Smooth muscle cell (in vitro differentiated cells): ENCODE measurements around the gene PXMP4. TPM values are rescaled to one million over a fixed set of nuclear protein-coding genes. Genes with fewer than 3 reads are reported as not detected.
A peak's percentile ranks its signal among the peaks of the same experiment; 100 is the strongest.
"Not testable (repeated sequence)": the region's sequence is repeated elsewhere in the genome, so short reads cannot be mapped to it uniquely, and the experiment has no call there.

Experiments used
- DNase-seq: peaks from one replicate; lab custom pipeline; 2025; ENCODE audit not compliant: unreplicated experiment; lab: John Stamatoyannopoulos, UW
- H2AFZ ChIP-seq: fragments of 200-600 bp; sonication (generic); 2 replicates; pipeline ENCODE4 v1.6.0; 2016; ENCODE audit warnings: antibody characterized with exemption, low read depth, mild to moderate bottlenecking
- H3F3A ChIP-seq: fragments of 200-600 bp; sonication (generic); 2 replicates; pipeline ENCODE4 v1.6.0; 2017; ENCODE audit warnings: antibody characterized with exemption, low read depth
- H3K27ac ChIP-seq: fragments of 200-600 bp; sonication (generic); 2 replicates; pipeline ENCODE4 v1.5.1; 2016; ENCODE audit warnings: low read depth, mild to moderate bottlenecking
- H3K27me3 ChIP-seq: fragments of 200-600 bp; sonication (generic); 2 replicates; pipeline ENCODE4 v1.6.1; 2016; ENCODE audit warnings: low read depth, mild to moderate bottlenecking
- H3K36me3 ChIP-seq: fragments of 200-600 bp; sonication (generic); 2 replicates; pipeline ENCODE4 v1.5.1; 2016; ENCODE audit warnings: low read depth
- H3K4me1 ChIP-seq: fragments of 200-600 bp; sonication (generic); 2 replicates; pipeline ENCODE4 v1.5.1; 2016; ENCODE audit warnings: low read depth
- H3K4me2 ChIP-seq: fragments of 200-600 bp; sonication (generic); 2 replicates; pipeline ENCODE4 v1.6.0; 2016; ENCODE audit warnings: mild to moderate bottlenecking
- H3K4me3 ChIP-seq: fragments of 200-600 bp; sonication (generic); 2 replicates; pipeline ENCODE4 v1.5.1; 2016; ENCODE audit warnings: mild to moderate bottlenecking
- H3K79me2 ChIP-seq: fragments of 200-600 bp; sonication (generic); 2 replicates; pipeline ENCODE4 v1.6.0; 2016; ENCODE audit warnings: low read depth, mild to moderate bottlenecking
- H3K9ac ChIP-seq: fragments of 200-600 bp; sonication (generic); 2 replicates; pipeline ENCODE4 v1.6.0; 2016; ENCODE audit warnings: low read depth
- H3K9me3 ChIP-seq: fragments of 200-600 bp; sonication (generic); replicated peaks from 2 replicates; pipeline ENCODE4 v1.5.1; 2016; ENCODE audit warnings: low read depth
- H4K20me1 ChIP-seq: fragments of 200-600 bp; sonication (generic); 2 replicates; pipeline ENCODE4 v1.6.0; 2016; ENCODE audit warnings: low read depth
- WGBS: methylation state at CpG from one replicate; pipeline ENCODE4 v1.1.7; 2016; ENCODE audit warnings: low lambda C conversion rate; 5-methylcytosine and 5-hydroxymethylcytosine counted together
- polyA plus RNA-seq: library from polyadenylated mRNA; unstranded; fragments of >200 nt; fragmentation: Nextera tagmentation; extraction: Ambion mirVana; gene quantifications from 2 replicates; pipeline ENCODE4 v1.2.1, GENCODE V29; 2016
- total RNA-seq: library from RNA; depleted of rRNA; stranded (reverse); fragments of >200 nt; gene quantifications from 2 replicates; pipeline ENCODE4 v1.2.3, GENCODE V29; 2014
- TF ChIP-seq, protein P1 (sequence below): fragments of 200-600 bp; sonication (generic); IDR thresholded peaks from 2 replicates; pipeline ENCODE4 v1.5.1; 2017; ENCODE audit warnings: borderline replicate concordance, mild to moderate bottlenecking, antibody characterized with exemption; ENCODE audit not compliant: insufficient read depth, poor library complexity, severe bottlenecking

Gene PXMP4
- total and polyA plus RNA-seq, 2 experiments from 2014 or later = 2.6 to 8.1 TPM

DNA sequence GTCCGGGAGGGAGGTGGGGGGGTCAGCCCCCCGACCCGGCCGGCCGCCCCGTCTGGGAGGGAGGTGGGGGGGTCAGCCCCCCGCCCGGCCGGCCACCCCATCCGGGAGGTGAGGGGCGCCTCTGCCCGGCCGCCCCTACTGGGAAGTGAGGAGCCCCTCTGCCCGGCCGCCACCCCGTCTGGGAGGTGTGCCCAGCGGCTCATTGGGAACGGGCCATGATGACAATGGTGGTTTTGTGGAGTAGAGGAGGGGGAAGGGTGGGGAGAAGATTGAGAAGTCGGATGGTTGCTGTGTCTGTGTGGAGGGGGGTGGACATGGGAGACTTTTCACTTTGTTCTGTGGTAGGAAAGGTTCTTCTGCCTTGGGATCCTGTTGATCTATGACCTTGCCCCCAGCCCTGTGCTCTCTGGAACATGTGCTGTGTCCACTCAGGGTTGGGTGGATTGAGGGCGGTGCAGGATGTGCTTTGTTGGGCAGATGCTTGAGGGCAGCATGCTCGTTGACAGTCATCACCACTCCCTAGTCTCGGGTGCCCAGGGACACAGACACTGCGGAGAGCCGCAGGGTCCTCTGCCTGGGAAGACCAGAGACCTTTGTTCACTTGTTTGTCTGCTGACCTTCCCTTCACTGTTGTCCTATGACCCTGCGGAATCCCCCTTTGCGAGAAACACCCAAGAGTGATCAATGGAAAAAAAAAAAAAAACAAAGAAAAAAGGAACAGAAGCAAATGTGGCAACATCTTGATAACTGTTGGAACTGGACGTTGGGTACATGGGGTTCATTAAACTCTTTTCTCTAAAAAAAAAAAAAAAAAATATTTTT lies 18.3 kb downstream of the PXMP4 start:
- H3K4me3 ChIP-seq = no peak overlapping the region
- H4K20me1 ChIP-seq = no peaks in the 10 kb centered on the region
- no peaks in the 10 kb centered on the region for H3K9me3 ChIP-seq
- H3K36me3 ChIP-seq = no peaks in the 10 kb centered on the region
- DNase-seq = no peak
- H3K79me2 ChIP-seq = no peaks in the 10 kb centered on the region
- 95% methylated on average over 14 of the region's 27 CpGs for WGBS
- no peaks in the 10 kb centered on the region for H3K27me3 ChIP-seq
- H3K4me1 ChIP-seq = no peaks in the 10 kb centered on the region
- H3K27ac ChIP-seq = no peak overlapping the region
- H2AFZ ChIP-seq = no peak overlapping the region
- TF ChIP-seq, protein P1, sequence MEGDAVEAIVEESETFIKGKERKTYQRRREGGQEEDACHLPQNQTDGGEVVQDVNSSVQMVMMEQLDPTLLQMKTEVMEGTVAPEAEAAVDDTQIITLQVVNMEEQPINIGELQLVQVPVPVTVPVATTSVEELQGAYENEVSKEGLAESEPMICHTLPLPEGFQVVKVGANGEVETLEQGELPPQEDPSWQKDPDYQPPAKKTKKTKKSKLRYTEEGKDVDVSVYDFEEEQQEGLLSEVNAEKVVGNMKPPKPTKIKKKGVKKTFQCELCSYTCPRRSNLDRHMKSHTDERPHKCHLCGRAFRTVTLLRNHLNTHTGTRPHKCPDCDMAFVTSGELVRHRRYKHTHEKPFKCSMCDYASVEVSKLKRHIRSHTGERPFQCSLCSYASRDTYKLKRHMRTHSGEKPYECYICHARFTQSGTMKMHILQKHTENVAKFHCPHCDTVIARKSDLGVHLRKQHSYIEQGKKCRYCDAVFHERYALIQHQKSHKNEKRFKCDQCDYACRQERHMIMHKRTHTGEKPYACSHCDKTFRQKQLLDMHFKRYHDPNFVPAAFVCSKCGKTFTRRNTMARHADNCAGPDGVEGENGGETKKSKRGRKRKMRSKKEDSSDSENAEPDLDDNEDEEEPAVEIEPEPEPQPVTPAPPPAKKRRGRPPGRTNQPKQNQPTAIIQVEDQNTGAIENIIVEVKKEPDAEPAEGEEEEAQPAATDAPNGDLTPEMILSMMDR = no peak
- peaks cover 5% of the 10 kb centered on the region for H3F3A ChIP-seq
- no peak overlapping the region for H3K4me2 ChIP-seq
- no peak overlapping the region for H3K9ac ChIP-seq

DNA sequence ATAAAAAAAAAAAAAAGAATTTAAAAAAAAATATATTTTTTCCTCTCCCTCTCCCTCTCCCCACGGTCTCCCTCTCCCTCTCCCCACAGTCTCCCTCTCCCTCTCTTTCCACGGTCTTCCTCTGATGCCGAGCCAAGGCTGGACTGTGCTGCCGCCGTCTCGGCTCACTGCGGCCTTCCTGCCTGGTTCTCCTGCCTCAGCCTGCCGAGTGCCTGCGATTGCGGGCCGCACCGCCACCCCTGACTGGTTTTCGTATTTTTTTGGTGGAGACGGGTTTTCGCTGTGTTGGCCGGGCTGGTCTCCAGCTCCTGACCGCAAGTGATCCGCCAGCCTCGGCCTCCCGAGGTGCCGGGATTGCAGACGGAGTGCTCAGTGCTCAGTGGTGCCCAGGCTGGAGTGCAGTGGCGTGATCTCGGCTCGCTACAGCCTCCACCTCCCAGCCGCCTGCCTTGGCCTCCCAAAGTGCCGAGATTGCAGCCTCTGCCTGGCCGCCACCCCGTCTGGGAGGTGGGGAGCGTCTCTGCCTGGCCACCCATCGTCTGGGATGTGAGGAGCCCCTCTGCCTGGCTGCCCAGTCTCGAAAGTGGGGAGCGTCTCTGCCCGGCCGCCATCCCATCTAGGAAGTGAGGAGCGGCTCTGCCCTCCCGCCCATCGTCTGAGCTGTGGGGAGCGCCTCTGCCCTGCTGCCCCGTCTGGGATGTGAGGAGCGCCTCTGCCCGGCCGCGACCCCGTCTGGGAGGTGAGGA lies 19.2 kb downstream of the PXMP4 start:
- H4K20me1 ChIP-seq, H3K4me3 ChIP-seq, H3K36me3 ChIP-seq, H3K4me1 ChIP-seq, H3F3A ChIP-seq, H3K27me3 ChIP-seq, H3K27ac ChIP-seq, H2AFZ ChIP-seq, DNase-seq, H3K9me3 ChIP-seq, H3K9ac ChIP-seq, H3K4me2 ChIP-seq, H3K79me2 ChIP-seq: not testable (repeated sequence)
- 97% methylated on average over 40 of the region's 45 CpGs for WGBS

DNA sequence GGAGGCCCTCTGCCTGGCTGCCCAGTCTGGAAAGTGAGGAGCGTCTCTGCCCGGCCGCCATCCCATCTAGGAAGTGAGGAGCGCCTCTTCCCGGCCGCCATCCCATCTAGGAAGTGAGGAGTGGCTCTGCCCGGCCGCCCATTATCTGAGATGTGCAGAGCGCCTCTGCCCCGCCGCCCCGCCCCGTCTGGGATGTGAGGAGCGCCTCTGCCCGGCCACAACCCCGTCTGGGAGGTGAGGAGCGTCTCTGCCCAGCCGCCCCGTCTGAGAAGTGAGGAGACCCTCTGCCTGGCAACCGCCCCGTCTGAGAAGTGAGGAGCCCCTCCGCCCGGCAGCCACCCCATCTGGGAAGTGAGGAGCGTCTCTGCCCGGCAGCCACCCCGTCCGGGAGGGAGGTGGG lies 21.1 kb downstream of the PXMP4 start:
- not testable (repeated sequence) for H3K4me1 ChIP-seq, H3K27me3 ChIP-seq, H3K9me3 ChIP-seq, H3K27ac ChIP-seq, H3K36me3 ChIP-seq, H3K4me2 ChIP-seq, H3K4me3 ChIP-seq, H3K79me2 ChIP-seq, H3F3A ChIP-seq, H4K20me1 ChIP-seq, H2AFZ ChIP-seq, H3K9ac ChIP-seq, DNase-seq
- WGBS = 97% methylated on average over 22 of the region's 27 CpGs

DNA sequence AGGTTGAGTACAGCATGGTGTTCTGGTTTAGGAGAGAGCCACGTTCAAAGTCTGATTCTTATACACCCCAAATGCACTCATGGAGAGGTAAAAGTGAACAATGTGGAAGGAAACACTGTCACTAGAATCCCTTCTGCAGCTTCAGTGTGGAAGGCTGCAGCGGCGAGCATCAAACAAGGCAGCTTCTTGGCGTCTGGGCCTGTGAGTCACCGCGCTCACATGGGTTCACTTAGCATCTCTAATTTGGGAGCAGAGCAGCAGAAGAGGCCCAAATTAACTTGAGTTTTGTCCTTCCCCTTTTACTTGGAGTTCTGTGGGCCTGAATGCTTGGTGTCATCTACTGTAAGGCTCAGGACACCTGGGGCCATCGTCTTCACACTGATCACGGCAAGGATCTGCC lies 23.0 kb downstream of the PXMP4 start:
- Histone ChIP-seq H4K20me1 (no peaks in the 10 kb centered on the region), H3K9ac (no peak overlapping the region), H3F3A (peaks cover 7% of the 10 kb centered on the region), H3K4me3 (no peak overlapping the region), H3K4me1 (peaks cover 12% of the 10 kb centered on the region), H3K9me3 (no peaks in the 10 kb centered on the region), H3K79me2 (no peaks in the 10 kb centered on the region), H3K27ac (no peak overlapping the region), H2AFZ (no peak overlapping the region), H3K4me2 (peak overlapping the region; percentile 48), H3K27me3 (no peaks in the 10 kb centered on the region), H3K36me3 (no peaks in the 10 kb centered on the region)
- DNase-seq = no peak
- WGBS = 66% methylated on average over 8 of the region's 8 CpGs
- TF ChIP-seq, protein P1 = no peak
